ENCODE results near the gene SIK2.

DNA sequence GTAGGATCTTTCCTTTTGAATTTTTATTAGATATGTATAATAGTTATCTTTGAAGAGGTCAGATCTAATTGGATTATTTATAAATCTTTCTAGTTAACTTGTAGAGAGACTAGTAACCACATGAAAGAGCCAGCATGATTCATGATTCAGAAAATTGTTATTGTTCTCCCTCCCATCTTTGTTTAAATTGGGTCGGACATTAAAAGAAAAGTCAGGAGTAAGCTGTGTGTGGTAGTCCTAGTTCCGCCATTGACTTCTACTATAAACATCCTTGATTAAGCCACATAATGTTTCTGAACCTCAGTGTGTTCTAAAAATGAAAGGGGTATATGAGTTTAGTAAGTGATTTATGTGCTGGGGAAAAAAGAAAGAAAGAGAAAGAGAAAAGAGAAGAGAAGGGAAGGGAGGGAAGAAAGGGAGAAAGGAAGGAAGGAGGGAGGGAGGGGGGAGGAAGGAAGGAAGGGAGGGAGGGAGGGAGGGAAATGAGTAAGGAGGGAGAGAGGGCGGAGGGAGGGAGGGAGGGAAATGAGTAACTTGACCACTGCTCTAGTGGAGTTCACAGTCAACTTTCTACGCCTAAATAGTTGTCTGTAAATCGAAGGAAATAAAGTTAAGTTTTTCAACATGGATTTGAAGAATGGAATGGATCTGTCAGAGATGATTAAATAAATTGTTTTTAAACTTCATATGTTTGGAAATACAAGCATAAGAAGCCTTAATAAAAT is 32.9 kb downstream of the SIK2 start:
- TF ChIP-seq POLR2AphosphoS5 (IDR thresholded peaks at IDR 0.05; ENCODE audit: low read depth, low read length) (no peak), SIN3A (IDR thresholded peaks at IDR 0.05; ENCODE audit: borderline replicate concordance, insufficient read depth, low read length) (no peak)

Measured in PFSK-1 (cell line).